IMR-90 (cell line): ENCODE data around the gene DNASE2B. TPM values are rescaled to one million over a fixed set of nuclear protein-coding genes. Genes with fewer than 3 reads are reported as not detected.

Source experiments
- ATAC-seq: fragments of 200-7000 bp; cut with Tn5 transposase; 2 replicates; pipeline ENCODE4 v1.9.1; 2020; ENCODE audit warnings: low read depth, mild to moderate bottlenecking, moderate library complexity
- BruUV-seq: library from RNA; stranded (reverse); fragments of 400-500 nt; replicated peaks from 2 replicates; lab custom pipeline; 2021; lab: Mats Ljungman, UMichigan
- CTCF ChIA-PET: fragments of 300-600 bp; formaldehyde crosslinking; extraction: SDS; loops from one replicate; lab custom pipeline; 2021; ENCODE audit warnings: antibody characterized with exemption; lab: Yijun Ruan, JAX
- POLR2A ChIA-PET: fragments of 300-600 bp; sonication (Branson Sonifier 250); formaldehyde crosslinking; loops from one replicate; lab custom pipeline; 2022; ENCODE audit warnings: antibody characterized with exemption; ENCODE audit not compliant: unreplicated experiment; lab: Charles Lee
- DNase-seq: peaks from one replicate; pipeline ENCODE4 v3.0.0; 2013
- H2AFZ ChIP-seq: replicated peaks from 2 replicates; pipeline ENCODE3; 2013; ENCODE audit warnings: low read length, mild to moderate bottlenecking; ENCODE audit not compliant: poor library complexity
- H2AK5ac ChIP-seq: 2 replicates; pipeline ENCODE4 v1.6.1; 2013; ENCODE audit warnings: low read depth, low read length, inconsistent platforms
- H2AK9ac ChIP-seq: replicated peaks from 2 replicates; pipeline ENCODE3; 2013; ENCODE audit warnings: mild to moderate bottlenecking, low read depth, low read length, moderate library complexity; ENCODE audit not compliant: poor library complexity
- H2BK120ac ChIP-seq: 2 replicates; pipeline ENCODE4 v1.6.1; 2013; ENCODE audit warnings: low read depth, low read length, inconsistent platforms
- H2BK15ac ChIP-seq: 3 replicates; pipeline ENCODE4 v1.6.1; 2013; ENCODE audit warnings: low read depth, low read length, inconsistent platforms
- H2BK20ac ChIP-seq: 2 replicates; pipeline ENCODE4 v1.6.1; 2013; ENCODE audit warnings: low read depth, mild to moderate bottlenecking, inconsistent platforms, low read length, moderate library complexity
- H2BK5ac ChIP-seq: 2 replicates; pipeline ENCODE4 v1.6.1; 2013; ENCODE audit warnings: mild to moderate bottlenecking, low read depth, low read length, inconsistent platforms; ENCODE audit not compliant: poor library complexity, severe bottlenecking
- H3K14ac ChIP-seq: replicated peaks from 2 replicates; pipeline ENCODE4 v1.6.1; 2013; ENCODE audit warnings: low read depth, low read length, inconsistent platforms
- H3K18ac ChIP-seq: 2 replicates; pipeline ENCODE4 v1.6.1; 2013; ENCODE audit warnings: low read depth, low read length, control low read depth
- H3K23ac ChIP-seq: 2 replicates; pipeline ENCODE4 v1.6.1; 2013; ENCODE audit warnings: low read depth, low read length, inconsistent platforms
- H3K27ac ChIP-seq: 2 replicates; pipeline ENCODE4 v1.5.1; 2013; ENCODE audit warnings: mild to moderate bottlenecking, control low read depth, low read length; ENCODE audit not compliant: insufficient read depth
- H3K27me3 ChIP-seq: 2 replicates; pipeline ENCODE4 v1.6.1; 2013; ENCODE audit warnings: low read length; ENCODE audit not compliant: control insufficient read depth, insufficient read depth
- H3K36me3 ChIP-seq: 2 replicates; pipeline ENCODE4 v1.6.1; 2013; ENCODE audit warnings: low read length, mixed read lengths; ENCODE audit not compliant: control insufficient read depth, insufficient read depth
- H3K4ac ChIP-seq: 2 replicates; pipeline ENCODE4 v1.6.1; 2013; ENCODE audit warnings: low read depth, low read length, inconsistent platforms
- H3K4me1 ChIP-seq: 2 replicates; pipeline ENCODE4 v1.6.1; 2013; ENCODE audit warnings: low read length, mixed read lengths; ENCODE audit not compliant: control insufficient read depth, insufficient read depth
- H3K4me2 ChIP-seq: 2 replicates; pipeline ENCODE4 v1.6.1; 2013; ENCODE audit warnings: low read depth, mild to moderate bottlenecking, control low read depth, low read length, moderate library complexity
- H3K4me3 ChIP-seq: 2 replicates; pipeline ENCODE4 v1.5.1; 2013; ENCODE audit warnings: low read depth, mild to moderate bottlenecking, control low read depth, low read length, moderate library complexity; ENCODE audit not compliant: insufficient read depth
- H3K56ac ChIP-seq: 2 replicates; pipeline ENCODE4 v1.6.1; 2013; ENCODE audit warnings: low read length, inconsistent platforms; ENCODE audit not compliant: insufficient read depth; ENCODE audit errors: extremely low read depth
- H3K79me1 ChIP-seq, 2 experiments: 2 replicates each; pipeline ENCODE4 v1.6.1; 2013; ENCODE audit warnings: low read length in 2 of 2, inconsistent platforms in 1 of 2, low read depth in 1 of 2
- H3K9ac ChIP-seq: 2 replicates; pipeline ENCODE4 v1.6.1; 2013; ENCODE audit warnings: low read depth, low read length, control low read depth
- H3K9me1 ChIP-seq: 2 replicates; pipeline ENCODE4 v1.6.1; 2013; ENCODE audit warnings: low read length, inconsistent platforms; ENCODE audit not compliant: insufficient read depth
- H3K9me3 ChIP-seq: 2 replicates; pipeline ENCODE4 v1.6.1; 2013; ENCODE audit warnings: low read length; ENCODE audit not compliant: control insufficient read depth, insufficient read depth
- H4K20me1 ChIP-seq: 2 replicates; pipeline ENCODE4 v1.6.1; 2013; ENCODE audit warnings: low read length, inconsistent platforms; ENCODE audit not compliant: insufficient read depth
- H4K5ac ChIP-seq: 2 replicates; pipeline ENCODE4 v1.6.1; 2013; ENCODE audit warnings: mild to moderate bottlenecking, low read depth, low read length, control low read depth
- H4K8ac ChIP-seq, 2 experiments: 2 replicates each; pipeline ENCODE4 v1.6.1; 2013; ENCODE audit warnings: low read depth in 2 of 2, low read length in 2 of 2, control low read depth in 1 of 2, inconsistent platforms in 1 of 2
- H4K91ac ChIP-seq: 2 replicates; pipeline ENCODE4 v1.6.1; 2013; ENCODE audit warnings: low read depth, low read length, inconsistent platforms; ENCODE audit not compliant: insufficient read depth
- BHLHE40 ChIP-seq: fragments of 150-350 bp; IDR thresholded peaks from 2 replicates; pipeline ENCODE4 v1.6.1; 2016; ENCODE audit warnings: mild to moderate bottlenecking, low read depth, low read length
- CHD1 ChIP-seq: IDR thresholded peaks from 2 replicates; pipeline ENCODE4 v1.6.1; 2012; ENCODE audit warnings: low read depth, low read length, improper control_type of control experiment
- FOS ChIP-seq: fragments of 150-350 bp; IDR thresholded peaks from 2 replicates; pipeline ENCODE4 v1.6.1; 2016; ENCODE audit warnings: low read depth, low read length
- MAFK ChIP-seq: IDR thresholded peaks from 2 replicates; pipeline ENCODE4 v1.6.1; 2012; ENCODE audit warnings: low read depth, low read length, improper control_type of control experiment
- MAZ ChIP-seq: IDR thresholded peaks from 2 replicates; pipeline ENCODE4 v1.6.1; 2012; ENCODE audit warnings: low read depth, mild to moderate bottlenecking, low read length, improper control_type of control experiment, moderate library complexity, borderline replicate concordance
- RAD21 ChIP-seq: IDR thresholded peaks from 2 replicates; pipeline ENCODE4 v1.6.1; 2012; ENCODE audit warnings: low read length, improper control_type of control experiment
- RCOR1 ChIP-seq: IDR thresholded peaks from 2 replicates; pipeline ENCODE4 v1.6.1; 2012; ENCODE audit warnings: mild to moderate bottlenecking, low read length, improper control_type of control experiment; ENCODE audit not compliant: insufficient replicate concordance
- WGBS, 2 experiments: methylation state at CpG; one replicate each; pipeline versions ENCODE4 v1.1.5 to v1.1.7; 2013; ENCODE audit warnings: missing lambda C conversion rate in 2 of 2; ENCODE audit not compliant: insufficient read length in 1 of 2; ENCODE audit errors: extremely low coverage in 2 of 2; 5-methylcytosine and 5-hydroxymethylcytosine counted together
- dilution Hi-C: fragments of 300-500 bp; cut with HindIII; formaldehyde crosslinking; loops from one replicate; pipeline ENCODE4 v1.14.3; 2018; ENCODE audit warnings: low sequenced_read_pairs; ENCODE audit not compliant: unreplicated experiment
- in situ Hi-C: fragments of 300-500 bp; cut with MboI; formaldehyde crosslinking; loops from 3 replicates; pipeline ENCODE4 v1.14.3; 2019; ENCODE audit warnings: low sequenced_read_pairs, inconsistent platforms, mixed read lengths
- intact Hi-C: fragments of 100-400 bp; cut with micrococcal nuclease; formaldehyde crosslinking; loops from 2 replicates; pipeline ENCODE4 v1.10.0; 2022
- polyA plus RNA-seq, 3 experiments: library from polyadenylated mRNA; depleted of rRNA; stranded (reverse); fragments of >200 nt; gene quantifications; 2 replicates each; pipeline ENCODE4 v1.2.3, GENCODE V29; 2012; ENCODE audit warnings: low replicate concordance in 1 of 3
- total RNA-seq: library from RNA; depleted of rRNA; stranded (reverse); fragments of >200 nt; gene quantifications from 2 replicates; pipeline ENCODE4 v1.2.3, GENCODE V29; 2012

DNASE2B gene
- total and polyA plus RNA-seq, 2 of the 4 experiments (the other 2 are of a cell fraction), result not detected

- Histone ChIP-seq H2BK20ac (no peak overlapping the region), H3K4me1 (peaks cover 1% of the 10 kb centered on the region; the same call in 1 of the 2 replicates), H3K4me2 (no peak overlapping the region), H3K23ac (no peak overlapping the region), H3K9me1 (no peaks in the 10 kb centered on the region), H2BK15ac (no peak overlapping the region), H2BK5ac (no peak overlapping the region), H3K9me3 (peaks cover 2% of the 10 kb centered on the region), H2AK5ac (no peak overlapping the region), H3K4ac (no peak overlapping the region), H3K4me3 (no peak overlapping the region), H4K91ac (no peak overlapping the region), H3K27me3 (no peaks in the 10 kb centered on the region), H3K56ac (no peak overlapping the region), H4K20me1 (no peaks in the 10 kb centered on the region), H2BK120ac (no peak overlapping the region), H3K18ac (no peak overlapping the region), H3K36me3 (no peaks in the 10 kb centered on the region), H3K27ac (no peak overlapping the region), H3K9ac (no peak overlapping the region), H3K79me1 (no peaks in the 10 kb centered on the region), H4K5ac (no peak overlapping the region), H4K8ac (no peak overlapping the region), H2AFZ (no peak overlapping the region), H2AK9ac (no peak overlapping the region), H3K14ac (no peak overlapping the region)
- dilution Hi-C loops, result loop anchor here (25.0 kb wide), 1 partner anchor 290 kb away; the partner anchor contains the start of gene PRKACB
- ChIA-PET CTCF (no interaction called here), POLR2A (no interaction called here)
- ATAC-seq (no peak; the same call in 1 of the 2 replicates), DNase-seq (peak; percentile 19)
- BruUV-seq, result no TSS peak
- intact Hi-C loops, result no loop called here
- no CpG with 5 or more reads among the region's 6 CpGs for whole genome bisulfite sequencing, 2 experiments
- TF ChIP-seq CHD1, result no peak
- TF ChIP-seq RAD21, result no peak
- no peak for TF ChIP-seq BHLHE40
- TF ChIP-seq MAZ, result no peak
- no peak for TF ChIP-seq MAFK
- TF ChIP-seq RCOR1, result no peak
- no peak for TF ChIP-seq FOS
- in situ Hi-C loops, result loop anchor here (25.0 kb wide), 1 partner anchor 335 kb away; no protein-coding TSS in a partner anchor
These were observed 29.2 kb downstream of the DNASE2B start for GRCh38 chr1:84427250-84428188.
